Activated naive CD4-positive, alpha-beta T cell treated with anti-CD3 and anti-CD28 coated beads, Interleukin-2, amount 50 U/mL, for 16 hours (primary cell): ENCODE results near the gene MYF5.

Experiments
- DNase-seq: peaks from one replicate; pipeline ENCODE4 v3.0.0-alpha.2; 2020

MYF5 gene

DNA sequence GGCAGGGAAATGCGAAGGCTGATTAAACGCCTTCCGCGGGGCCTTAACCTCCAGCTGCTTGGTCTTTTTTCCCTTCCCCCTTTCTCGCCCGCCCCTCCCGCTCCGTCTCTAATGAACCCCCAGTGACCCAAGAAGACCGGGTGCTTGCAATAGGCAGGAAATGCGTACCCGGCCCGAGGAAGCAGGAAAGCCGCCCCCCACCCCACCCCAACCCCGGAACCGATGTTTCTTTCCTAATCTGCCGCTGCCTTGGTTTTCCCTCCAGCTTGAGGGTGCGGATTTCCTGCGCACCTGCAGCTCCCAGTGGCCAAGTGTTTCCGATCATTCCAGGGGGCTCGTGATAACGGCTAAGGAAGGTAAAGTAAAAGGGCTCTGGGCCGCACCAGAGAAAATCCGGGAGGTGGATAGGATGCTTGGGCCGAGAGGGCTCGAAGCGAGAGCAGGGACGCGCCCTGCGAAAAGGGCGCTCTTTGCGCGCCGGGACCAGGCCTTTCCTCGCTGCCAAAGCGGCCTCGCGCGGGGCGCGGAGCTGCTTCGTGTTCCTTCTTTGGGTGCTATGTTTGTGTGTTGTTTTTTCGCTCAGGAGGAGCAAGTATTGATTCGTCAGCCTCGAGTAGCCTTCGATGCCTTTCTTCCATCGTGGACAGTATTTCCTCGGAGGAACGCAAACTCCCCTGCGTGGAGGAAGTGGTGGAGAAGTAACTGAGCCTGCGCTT lies 8.3 kb upstream of the MYF5 start:
- DNase-seq, result no peak

GRCh38 chr12:80708975-80709328 lies 7.8 kb upstream of the MYF5 start:
- no peak for DNase-seq

- no peak for DNase-seq
These were observed 6.6 kb upstream of the MYF5 start for GRCh38 chr12:80709811-80710726.

DNA sequence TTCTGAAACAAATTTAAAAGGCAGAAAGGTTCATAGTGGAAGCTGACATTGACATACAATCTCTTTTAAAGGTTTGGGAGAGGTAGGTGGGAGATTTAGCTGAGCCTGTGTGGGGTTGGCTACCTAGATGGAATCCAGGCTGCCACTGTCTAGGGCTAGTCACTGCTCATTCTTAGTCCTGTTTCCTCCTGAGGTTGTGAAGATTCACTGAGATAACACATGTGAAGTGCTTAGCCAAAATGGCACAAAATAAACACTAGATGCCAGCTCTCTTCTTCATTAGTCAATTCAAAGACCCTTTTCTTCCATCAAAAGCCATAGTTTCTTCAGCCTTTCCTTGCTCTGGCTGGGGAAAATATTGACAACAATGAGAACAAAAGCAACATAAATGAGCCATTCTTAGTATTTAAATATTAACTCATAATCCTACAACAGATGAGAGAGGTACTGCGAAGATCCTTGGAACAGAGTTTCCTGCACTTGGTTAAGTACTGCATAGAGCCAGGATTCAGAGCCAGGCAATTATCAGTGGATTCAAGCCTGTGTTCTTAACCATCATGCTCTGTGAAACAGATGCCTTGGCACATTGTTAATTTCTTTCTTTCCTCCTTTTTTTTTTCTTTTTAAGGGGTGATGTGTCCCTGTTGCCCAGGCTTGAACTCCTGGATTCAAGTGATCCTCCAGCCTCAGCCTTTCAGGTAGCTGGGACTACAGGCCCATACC lies 5.8 kb upstream of the MYF5 start:
- no peak for DNase-seq

DNA sequence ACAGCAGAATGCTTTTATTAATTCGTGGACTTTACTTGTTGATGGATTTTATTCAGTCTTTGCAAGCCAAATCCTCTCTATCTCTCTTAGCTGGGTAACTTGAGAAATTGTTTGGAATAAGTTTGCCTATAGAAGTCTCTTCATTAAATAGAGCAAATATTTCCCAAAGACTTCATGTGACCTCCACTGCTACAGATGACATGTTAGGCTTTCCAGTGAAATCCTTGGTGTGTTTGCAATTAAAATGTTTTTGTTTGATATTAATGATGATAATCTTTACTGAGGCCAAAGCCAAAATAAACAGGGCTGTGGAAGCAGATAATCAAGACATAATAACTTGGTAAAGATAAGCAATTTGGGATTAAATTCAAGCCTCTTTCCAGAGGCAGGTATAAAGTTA lies 4.8 kb upstream of the MYF5 start:
- DNase-seq, result no peak

GRCh38 chr12:80712866-80713265 lies 3.8 kb upstream of the MYF5 start:
- DNase-seq, result no peak

GRCh38 chr12:80713419-80713818 lies 3.3 kb upstream of the MYF5 start:
- DNase-seq, result no peak

- DNase-seq, result no peak
These were observed 2.7 kb upstream of the MYF5 start for GRCh38 chr12:80714055-80714454.

DNA sequence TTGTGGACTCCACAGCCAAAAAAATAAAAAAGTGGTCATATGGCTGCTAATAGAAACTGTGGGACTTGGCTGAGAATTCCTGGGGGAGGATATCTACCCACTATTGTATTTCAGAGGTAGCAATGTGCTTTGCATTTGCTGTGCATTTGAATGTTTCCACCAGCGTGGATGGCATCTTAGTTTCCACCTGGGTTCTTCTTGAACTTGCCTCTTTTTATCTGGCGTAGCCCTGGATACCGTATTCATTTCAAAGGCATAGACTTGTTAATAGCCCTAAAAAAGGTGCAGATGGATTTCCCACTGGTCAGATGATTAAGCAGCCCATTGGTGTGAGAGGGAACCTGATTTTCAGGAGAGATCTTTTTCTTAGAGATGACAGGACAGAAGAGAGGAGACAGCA lies 1.9 kb upstream of the MYF5 start:
- no peak for DNase-seq

DNA sequence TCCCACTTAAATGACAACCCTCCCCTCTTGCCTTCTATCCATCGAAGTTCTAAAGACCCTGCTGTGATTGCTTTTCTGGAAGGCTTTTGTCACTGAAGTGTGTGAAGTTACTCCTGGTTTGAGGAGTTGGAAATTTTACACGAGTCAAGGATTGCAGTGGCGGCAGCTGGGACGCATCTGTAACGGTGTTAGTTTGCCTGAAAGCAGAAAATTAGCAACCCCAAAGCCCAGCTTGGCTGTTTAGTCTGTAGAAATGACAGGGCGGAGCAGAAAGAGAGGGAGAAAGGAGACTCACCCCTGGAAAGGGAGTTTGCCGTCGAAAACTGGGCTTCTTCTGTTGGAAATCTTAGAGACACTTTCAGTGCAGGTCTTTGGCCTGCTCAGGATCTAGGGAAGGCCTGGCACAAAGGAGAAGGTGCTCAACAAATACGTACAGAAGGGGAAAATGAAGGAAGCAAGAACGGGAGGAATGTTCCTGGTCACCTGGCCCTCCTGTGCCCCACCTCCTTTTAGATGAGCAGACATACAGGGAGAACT lies 931 bp upstream of the MYF5 start:
- no peak for DNase-seq

- no peak for DNase-seq
These were observed 1.1 kb downstream of the MYF5 start for GRCh38 chr12:80717856-80718255.

- DNase-seq, result no peak
These were observed 3.8 kb downstream of the MYF5 start for GRCh38 chr12:80720516-80720915.

DNA sequence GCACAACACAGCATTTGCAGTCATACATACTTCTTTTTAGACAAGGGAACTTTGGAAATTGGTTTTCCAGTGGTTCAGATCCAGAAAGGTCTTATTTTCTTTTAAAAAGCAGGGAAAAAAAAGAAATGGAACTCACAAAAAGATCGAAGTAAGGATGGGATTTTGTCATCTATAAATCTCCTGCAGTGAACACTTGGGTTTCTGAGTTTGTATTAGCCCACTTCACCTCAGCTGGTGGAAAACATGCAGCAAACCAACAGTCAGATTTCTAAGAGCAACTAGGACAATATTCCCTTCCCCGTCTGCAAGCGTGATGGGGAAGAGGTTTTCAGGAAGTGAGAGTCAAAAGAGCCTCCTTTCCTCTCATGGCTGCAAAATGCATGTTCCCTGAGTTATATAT lies 4.6 kb downstream of the MYF5 start:
- DNase-seq, result no peak

DNA sequence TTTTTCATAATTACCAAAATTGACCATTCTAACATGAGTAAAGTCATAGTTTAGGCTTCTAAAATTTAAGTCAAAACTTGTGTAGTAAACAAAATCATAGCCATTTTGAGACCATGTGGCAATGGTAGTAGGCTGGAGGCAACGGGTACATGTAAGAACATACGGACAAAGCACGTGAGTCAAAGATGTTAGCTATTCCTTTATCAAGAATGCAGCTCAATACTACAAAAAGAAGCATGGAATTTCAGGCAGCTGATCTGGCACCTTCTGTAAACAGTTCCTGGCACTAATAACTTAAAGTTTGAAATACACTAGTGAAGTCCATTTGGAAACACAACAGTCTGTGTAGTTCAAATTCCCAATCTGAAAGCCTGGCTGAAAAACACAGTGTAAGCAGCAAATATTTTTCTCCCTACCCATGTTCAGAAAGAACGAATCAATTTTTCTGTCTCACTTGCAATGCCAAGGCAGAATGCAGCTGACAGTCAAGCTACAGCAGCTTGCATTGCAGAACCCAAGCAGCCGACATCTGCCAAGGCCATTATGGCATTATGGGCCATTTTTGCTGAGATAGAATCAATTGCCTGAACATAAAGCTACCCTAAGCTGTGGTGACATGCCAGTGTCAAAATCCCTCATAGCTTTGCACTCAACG lies 29.3 kb downstream of the MYF5 start:
- DNase-seq, result no peak

- no peak for DNase-seq
These were observed 31.1 kb downstream of the MYF5 start for GRCh38 chr12:80747800-80748199.

DNA sequence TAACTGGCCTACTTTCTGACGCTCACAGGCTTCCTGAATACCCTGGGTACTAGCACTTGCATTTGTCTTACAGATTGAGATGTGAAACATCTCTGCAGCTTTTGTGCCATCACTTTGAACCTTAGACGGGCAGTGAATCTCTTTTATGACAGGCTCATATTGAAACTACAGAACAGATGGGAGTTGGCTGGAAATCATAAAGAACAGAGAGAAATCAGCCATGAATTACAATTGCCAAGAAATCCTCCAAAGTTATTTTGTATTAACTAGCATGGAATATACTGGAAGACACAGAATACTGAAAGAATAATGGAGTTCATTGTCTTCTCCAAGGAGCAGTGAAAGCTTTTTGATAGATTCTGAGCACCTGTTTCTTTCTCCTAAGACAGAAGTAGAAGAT lies 32.7 kb downstream of the MYF5 start:
- DNase-seq, result no peak

DNA sequence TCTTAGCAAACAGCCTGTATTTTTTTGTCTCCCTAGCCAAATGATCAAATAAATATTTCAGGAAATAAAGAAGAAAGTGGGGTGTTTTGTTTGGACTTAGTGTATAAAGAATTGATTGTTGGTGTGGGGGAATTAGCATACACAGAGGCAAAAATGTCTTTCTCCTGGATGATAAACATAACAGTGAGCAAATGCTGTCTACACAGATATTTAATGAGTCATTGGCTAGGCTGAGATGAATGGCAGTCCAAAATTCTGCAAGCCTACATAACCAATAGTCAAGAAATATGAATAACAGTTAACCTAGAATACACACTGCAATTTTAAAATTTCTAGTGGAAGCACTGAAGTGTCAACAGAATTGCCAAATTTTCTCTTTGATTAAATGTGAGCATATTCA lies 35.8 kb downstream of the MYF5 start:
- DNase-seq, result no peak

GRCh38 chr12:80754274-80754673 lies 37.6 kb downstream of the MYF5 start:
- no peak for DNase-seq

GRCh38 chr12:80756875-80757274 lies 40.2 kb downstream of the MYF5 start:
- no peak for DNase-seq

DNA sequence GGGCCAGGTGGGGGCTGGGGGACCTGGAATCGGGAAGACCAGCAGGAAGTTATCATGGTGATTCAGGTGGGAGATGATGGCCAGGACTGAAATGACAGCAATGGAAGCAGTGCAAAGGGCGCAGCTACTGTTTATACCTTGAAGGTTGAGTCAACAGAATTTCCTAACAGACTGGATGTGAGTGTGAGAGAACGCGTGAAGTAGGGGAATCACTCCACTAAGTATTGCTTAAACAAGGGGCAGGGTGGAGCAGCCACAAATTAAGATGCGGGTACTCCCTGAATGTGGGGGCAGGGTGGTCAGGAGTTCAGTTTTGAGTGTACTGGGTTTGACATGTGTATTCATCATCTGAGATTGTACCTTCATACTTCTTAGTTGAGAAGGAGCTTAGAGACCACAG lies 45.1 kb downstream of the MYF5 start:
- no peak for DNase-seq

DNA sequence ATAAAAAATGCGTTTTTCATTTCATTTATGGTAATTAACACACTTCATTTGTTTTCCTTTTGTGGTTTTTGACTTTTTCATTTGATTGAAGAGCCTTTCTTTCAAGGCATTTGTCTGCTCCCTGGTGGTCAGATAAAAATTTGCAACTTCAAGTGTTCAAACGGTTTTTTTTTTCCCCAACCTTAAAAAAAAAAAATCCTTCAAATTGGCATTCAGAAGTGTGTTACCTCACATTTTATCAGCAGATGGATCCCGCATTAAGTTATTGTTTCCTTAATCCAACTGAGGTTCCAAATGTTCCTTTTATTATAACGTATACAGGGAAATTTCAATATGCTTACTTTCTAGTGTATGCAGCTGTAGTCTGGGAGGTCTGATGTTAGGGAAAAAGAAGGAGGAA lies 47.2 kb downstream of the MYF5 start:
- DNase-seq, result no peak

DNA sequence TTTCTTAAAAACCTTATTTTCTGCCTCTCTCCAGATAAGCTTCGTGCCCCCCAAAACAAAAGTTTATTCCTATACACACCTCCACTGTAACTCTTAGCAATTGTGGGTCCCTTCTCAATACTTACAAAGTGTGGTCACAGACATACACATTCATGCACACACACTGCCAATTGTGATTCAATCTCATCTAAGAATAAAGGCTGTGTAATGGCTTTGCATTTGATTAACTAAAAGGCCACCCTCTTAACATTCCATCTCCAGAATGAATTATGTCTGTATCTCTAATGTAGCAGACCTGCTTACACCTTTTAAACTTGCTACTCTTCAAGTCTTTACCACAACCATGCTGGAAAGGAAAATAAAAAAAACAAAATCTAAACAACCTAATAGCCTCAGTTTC lies 49.5 kb downstream of the MYF5 start:
- DNase-seq, result no peak

DNA sequence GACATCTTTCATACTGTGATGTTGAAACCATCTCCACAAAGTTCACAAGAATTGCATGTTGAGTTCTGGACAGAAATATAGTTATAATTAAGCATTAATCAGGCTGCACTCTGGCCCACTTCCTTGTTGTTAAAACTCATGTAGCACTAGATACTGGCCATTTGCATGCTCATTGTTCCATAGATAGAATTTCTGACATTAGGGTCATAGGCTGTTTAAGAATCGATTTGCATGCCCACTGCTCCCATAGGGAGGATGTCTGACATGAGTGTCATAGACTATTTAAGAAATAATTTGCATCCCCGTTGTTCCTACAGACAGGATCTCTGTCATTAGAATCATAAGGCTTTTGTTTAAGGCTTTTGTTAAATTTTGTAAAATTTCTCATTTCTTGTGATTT lies 50.2 kb downstream of the MYF5 start:
- no peak for DNase-seq
